ENCODE results near the gene DOCK2. TPM values are rescaled to one million over a fixed set of nuclear protein-coding genes. Genes with fewer than 3 reads are reported as not detected.
"Not testable (repeated sequence)": the region's sequence is repeated elsewhere in the genome, so short reads cannot be mapped to it uniquely, and the experiment has no call there.

Gene DOCK2
- total RNA-seq, 4 donors from 2014 or later = 2.0 to 17.4 (median 7.5) TPM

DNA sequence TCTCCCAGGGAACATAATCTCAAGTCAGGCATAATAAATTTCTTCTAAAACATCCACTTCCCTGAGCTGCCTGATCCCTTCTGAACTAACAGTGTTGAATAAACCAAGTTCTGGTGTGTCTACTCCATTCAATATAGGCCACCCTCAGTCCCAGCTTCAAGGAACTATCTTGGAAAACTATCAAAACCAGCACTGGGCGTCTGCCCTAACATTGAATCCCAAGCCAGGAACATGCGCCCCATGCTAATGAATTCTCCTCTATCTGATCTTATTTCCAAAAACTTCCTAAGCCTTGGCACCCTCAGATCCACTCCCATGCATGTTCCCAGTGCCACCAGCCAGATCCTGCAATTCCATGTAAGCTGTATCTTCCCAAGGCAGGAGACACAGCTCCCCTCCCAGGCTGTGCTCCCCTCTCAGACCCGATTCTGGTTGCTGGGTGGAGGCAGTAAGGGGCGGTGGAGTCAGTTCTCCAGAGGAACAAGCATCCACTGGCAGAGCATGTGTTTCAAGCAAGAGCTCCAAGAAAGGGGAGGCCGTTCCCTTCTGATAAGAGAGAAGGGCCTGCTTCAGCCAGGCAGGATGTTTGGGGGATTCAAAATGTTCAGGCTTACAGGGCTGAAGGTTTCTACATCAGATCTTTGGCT, 455.5 kb downstream of the DOCK2 start:
- Histone ChIP-seq H3K4me1 (no peaks in the 10 kb centered on the region), H3K9me3 (no peaks in the 10 kb centered on the region), H3K27ac (no peak overlapping the region), H3K27me3 (no peaks in the 10 kb centered on the region), H3K4me3 (no peak overlapping the region), H3K36me3 (no peaks in the 10 kb centered on the region)
- no peak for TF ChIP-seq POLR2A (IDR thresholded peaks at IDR 0.05)
- TF ChIP-seq, protein P1, sequence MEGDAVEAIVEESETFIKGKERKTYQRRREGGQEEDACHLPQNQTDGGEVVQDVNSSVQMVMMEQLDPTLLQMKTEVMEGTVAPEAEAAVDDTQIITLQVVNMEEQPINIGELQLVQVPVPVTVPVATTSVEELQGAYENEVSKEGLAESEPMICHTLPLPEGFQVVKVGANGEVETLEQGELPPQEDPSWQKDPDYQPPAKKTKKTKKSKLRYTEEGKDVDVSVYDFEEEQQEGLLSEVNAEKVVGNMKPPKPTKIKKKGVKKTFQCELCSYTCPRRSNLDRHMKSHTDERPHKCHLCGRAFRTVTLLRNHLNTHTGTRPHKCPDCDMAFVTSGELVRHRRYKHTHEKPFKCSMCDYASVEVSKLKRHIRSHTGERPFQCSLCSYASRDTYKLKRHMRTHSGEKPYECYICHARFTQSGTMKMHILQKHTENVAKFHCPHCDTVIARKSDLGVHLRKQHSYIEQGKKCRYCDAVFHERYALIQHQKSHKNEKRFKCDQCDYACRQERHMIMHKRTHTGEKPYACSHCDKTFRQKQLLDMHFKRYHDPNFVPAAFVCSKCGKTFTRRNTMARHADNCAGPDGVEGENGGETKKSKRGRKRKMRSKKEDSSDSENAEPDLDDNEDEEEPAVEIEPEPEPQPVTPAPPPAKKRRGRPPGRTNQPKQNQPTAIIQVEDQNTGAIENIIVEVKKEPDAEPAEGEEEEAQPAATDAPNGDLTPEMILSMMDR (IDR thresholded peaks at IDR 0.05) = no peak
- no peak for DNase-seq
- intact Hi-C loops (cut with DNase I; ENCODE audit: low total_unique reads) = no loop called here

DNA sequence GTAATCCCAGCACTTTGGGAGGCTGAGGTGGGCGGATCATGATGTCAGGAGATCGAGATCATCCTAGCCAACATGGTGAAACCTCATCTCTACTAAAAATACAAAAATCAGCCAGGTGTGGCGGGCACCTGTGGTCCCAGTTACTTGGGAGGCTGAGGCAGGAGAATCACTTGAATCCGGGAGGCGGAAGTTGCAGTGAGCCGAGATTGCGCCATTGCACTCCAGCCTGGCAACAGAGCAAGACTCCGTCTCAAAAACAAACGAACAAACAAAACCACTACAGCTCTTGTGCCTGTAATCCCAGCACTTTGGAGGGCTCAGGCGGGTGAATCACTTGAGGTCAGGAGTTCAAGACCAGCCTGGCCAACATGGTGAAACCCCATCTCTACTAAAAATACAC, 457.3 kb downstream of the DOCK2 start:
- H3K9me3 ChIP-seq = not testable (repeated sequence)

DNA sequence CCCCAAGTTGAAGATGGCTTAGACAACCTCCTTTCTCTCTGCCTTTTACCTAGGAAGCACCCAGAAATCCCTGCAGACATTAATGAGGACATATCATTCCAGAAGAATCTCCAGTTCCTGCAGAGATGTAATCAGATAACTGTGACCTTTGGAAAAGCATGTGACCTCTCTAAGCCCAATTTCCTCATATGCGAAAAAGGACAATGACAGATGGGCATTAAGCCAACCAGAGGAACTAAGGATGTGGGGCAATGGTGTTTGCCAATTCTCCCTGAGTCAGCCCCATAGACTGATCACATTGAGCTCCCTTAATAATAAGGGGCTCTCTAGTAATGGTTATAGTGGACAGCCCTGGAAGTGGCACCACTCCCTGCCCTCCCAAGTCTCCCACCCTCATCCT, 458.6 kb downstream of the DOCK2 start:
- TF ChIP-seq, protein P1 (IDR thresholded peaks at IDR 0.05) = no peak
- no peak for TF ChIP-seq POLR2A (IDR thresholded peaks at IDR 0.05)
- Histone ChIP-seq H3K27me3 (no peaks in the 10 kb centered on the region), H3K27ac (no peak overlapping the region), H3K9me3 (no peaks in the 10 kb centered on the region), H3K4me1 (no peaks in the 10 kb centered on the region), H3K4me3 (no peak overlapping the region), H3K36me3 (no peaks in the 10 kb centered on the region)
- intact Hi-C loops (cut with DNase I; ENCODE audit: low total_unique reads) = no loop called here
- no peak for DNase-seq

More for the DNA sequence above, 457.3 kb downstream of the DOCK2 start:
- H3K4me1 ChIP-seq; H3K4me3 ChIP-seq; H3K27me3 ChIP-seq; intact Hi-C loops (cut with DNase I; ENCODE audit: low total_unique reads); H3K27ac ChIP-seq; H3K36me3 ChIP-seq; DNase-seq: not testable (repeated sequence)

DNA sequence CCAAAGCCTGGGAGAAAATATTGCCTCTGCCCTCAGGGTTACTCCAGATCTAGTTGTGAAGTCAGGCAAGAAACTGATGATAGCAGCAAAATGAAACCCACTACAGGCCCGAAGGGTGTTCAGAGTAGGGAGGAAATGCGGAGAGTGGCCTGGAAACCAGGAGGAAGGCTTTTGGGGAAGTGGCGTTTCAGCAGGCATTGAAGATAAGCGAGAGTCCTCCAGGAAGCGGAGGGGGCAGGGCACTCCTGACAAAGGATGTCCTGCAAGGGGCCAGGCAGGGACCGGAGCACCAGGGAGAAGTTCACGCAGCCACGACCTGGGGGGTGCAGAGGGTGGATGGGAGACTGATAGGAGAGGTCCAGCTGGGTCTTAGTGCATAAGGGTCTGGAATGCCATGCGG, 460.9 kb downstream of the DOCK2 start:
- H3K27ac ChIP-seq = no peak overlapping the region
- no peaks in the 10 kb centered on the region for H3K9me3 ChIP-seq
- no peaks in the 10 kb centered on the region for H3K36me3 ChIP-seq
- no peak for TF ChIP-seq POLR2A (IDR thresholded peaks at IDR 0.05)
- TF ChIP-seq, protein P1 (IDR thresholded peaks at IDR 0.05) = no peak
- H3K27me3 ChIP-seq = no peaks in the 10 kb centered on the region
- intact Hi-C loops (cut with DNase I; ENCODE audit: low total_unique reads) = no loop called here
- no peak overlapping the region for H3K4me3 ChIP-seq
- H3K4me1 ChIP-seq = no peaks in the 10 kb centered on the region
- DNase-seq = no peak

DNA sequence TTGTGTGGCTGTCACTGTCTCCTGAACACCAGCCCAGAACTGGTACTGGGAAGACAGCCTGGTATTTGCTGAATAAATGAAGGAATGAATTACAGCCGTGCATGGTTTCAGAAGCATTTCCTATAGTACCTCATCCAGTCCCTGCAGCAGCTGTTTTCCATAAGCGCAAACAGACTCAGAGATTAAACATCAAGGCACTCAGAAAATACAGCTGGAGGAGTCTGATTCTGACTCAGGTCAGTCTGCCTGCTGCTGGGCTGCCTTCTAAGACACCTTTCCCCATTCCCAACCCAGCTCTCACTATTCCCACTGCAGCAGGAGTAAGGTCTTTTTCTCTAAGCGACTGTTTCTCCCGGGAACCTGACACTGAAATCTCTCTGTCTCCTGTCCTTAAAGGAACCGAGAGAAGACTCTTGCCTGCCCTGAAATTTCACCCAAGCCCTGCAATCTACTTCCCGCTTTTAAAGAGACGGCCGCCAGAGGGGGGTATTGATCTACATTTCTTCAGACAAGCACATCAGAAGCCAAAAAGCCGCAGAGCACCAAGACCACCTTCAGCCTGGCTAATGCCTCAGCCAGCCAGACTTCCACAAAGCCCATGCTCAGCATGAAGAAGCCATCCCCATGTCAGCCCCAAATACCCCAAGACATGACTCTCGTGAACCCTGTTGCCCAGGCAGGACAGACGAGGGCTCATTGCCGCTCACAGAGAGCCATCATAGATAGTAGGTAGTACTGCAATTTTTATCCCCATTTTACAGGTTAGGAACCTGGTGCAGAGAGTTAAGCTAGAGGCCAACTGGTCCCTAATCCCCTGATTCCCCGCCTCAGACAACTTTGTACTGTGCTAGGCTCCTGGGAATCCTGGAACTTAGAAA, 463.2 kb downstream of the DOCK2 start:
- H3K4me1 ChIP-seq = no peaks in the 10 kb centered on the region
- intact Hi-C loops (cut with DNase I; ENCODE audit: low total_unique reads) = no loop called here

More for the DNA sequence above, 463.2 kb downstream of the DOCK2 start:
- H3K4me3 ChIP-seq = no peak overlapping the region
- H3K9me3 ChIP-seq = no peaks in the 10 kb centered on the region
- no peaks in the 10 kb centered on the region for H3K36me3 ChIP-seq
- peak; percentile 52 to 58 for DNase-seq
- TF ChIP-seq, protein P1 (IDR thresholded peaks at IDR 0.05) = peak; percentile 29 to 58 (median 42)
- no peak for TF ChIP-seq POLR2A (IDR thresholded peaks at IDR 0.05)
- H3K27ac ChIP-seq = no peak overlapping the region
- no peaks in the 10 kb centered on the region for H3K27me3 ChIP-seq

Data from uterus (tissue), 4 donors.